Heart right ventricle (tissue), 16 donors: Measurements from ENCODE around the gene SRCAP. TPM values are rescaled to one million over a fixed set of nuclear protein-coding genes. Genes with fewer than 3 reads are reported as not detected.

Experiments used
- ATAC-seq, 8 donors: fragments of 200-7000 bp; cut with Tn5 transposase; one replicate each; pipeline ENCODE4 v1.9.1; 2020; ENCODE audit warnings: mild to moderate bottlenecking in 8 of 8, moderate library complexity in 8 of 8, moderate number of reproducible peaks in 1 of 8
- DNase-seq, 2 donors: peaks; one replicate each; pipeline ENCODE4 v3.0.0-alpha.2; 2020
- H3K27ac ChIP-seq, 10 donors: fragments of 200-600 bp; sonication (generic) in 2 of 10; one replicate each; pipeline versions ENCODE4 v1.5.0 to v1.8.0; 2020 to 2022; ENCODE audit warnings: mild to moderate bottlenecking in 3 of 10
- H3K27me3 ChIP-seq, 7 donors: fragments of 200-600 bp; one replicate each; pipeline ENCODE4 v1.8.0; 2021 to 2022; ENCODE audit warnings: mild to moderate bottlenecking in 2 of 7
- H3K36me3 ChIP-seq, 9 donors: fragments of 200-600 bp; sonication (generic) in 1 of 9; one replicate each; pipeline versions ENCODE4 v1.5.0 to v1.8.0; 2020 to 2022; ENCODE audit warnings: mild to moderate bottlenecking in 2 of 9
- H3K4me1 ChIP-seq, 9 donors: fragments of 200-600 bp; sonication (generic) in 1 of 9; one replicate each; pipeline versions ENCODE4 v1.5.0 to v1.8.0; 2020 to 2022; ENCODE audit warnings: mild to moderate bottlenecking in 4 of 9
- H3K4me3 ChIP-seq, 10 donors: fragments of 200-600 bp; sonication (generic) in 2 of 10; one replicate each; pipeline versions ENCODE4 v1.5.0 to v1.8.0; 2020 to 2022; ENCODE audit warnings: mild to moderate bottlenecking in 7 of 10, moderate library complexity in 2 of 10
- H3K9me3 ChIP-seq, 11 donors: fragments of 200-600 bp in 10 of 11; sonication (generic) in 2 of 11; one replicate each; pipeline versions ENCODE4 v1.5.0 to v1.8.0; 2013 to 2022; ENCODE audit warnings: mild to moderate bottlenecking in 2 of 11, control low read depth in 1 of 11, moderate library complexity in 1 of 11
- CTCF ChIP-seq, 9 donors: fragments of 200-600 bp; sonication (generic) in 2 of 9; IDR thresholded peaks; one replicate each; pipeline versions ENCODE4 v1.5.0 to v1.8.0; 2021 to 2022; ENCODE audit warnings: antibody characterized with exemption in 9 of 9, mild to moderate bottlenecking in 5 of 9, moderate library complexity in 1 of 9
- WGBS, 2 donors: extraction: QIAGEN DNeasy Blood & Tissue Kit; methylation state at CpG; one replicate each; pipeline ENCODE4 v1.1.7; 2013; ENCODE audit warnings: inconsistent platforms in 1 of 2; 5-methylcytosine and 5-hydroxymethylcytosine counted together
- intact Hi-C, 10 donors: fragments of 100-400 bp; cut with DNase I; formaldehyde crosslinking; loops; one replicate each; pipeline versions ENCODE4 v1.11.1 to v1.14.2; 2022
- polyA plus RNA-seq, 2 donors: library from polyadenylated mRNA; stranded (reverse); fragments of 200-250 nt; gene quantifications; one replicate each; pipeline ENCODE4 v1.2.3, GENCODE V29; 2013
- total RNA-seq, 10 donors: library from RNA; stranded (reverse); fragmentation: NEBNext Ultra II Directional in 3 of 10; extraction: Animal tissue kit (Norgen Biotek cat#: 25700) in 3 of 10; gene quantifications; one replicate each; pipeline versions ENCODE4 v1.2.1 to v1.2.4, GENCODE V29; 2021 to 2023
- donor health status: Arrhythmogenic right ventricular cardiomyopathy.
- donor health status: ischemic (EF 13 %, LVEDD 7.1; RV severe dilation, severe dysfunction).
- donor health status: healthy with polysubstance abuse.
- donor health status: DM: no; HTN: yes; CAD: no.
- donor health status: DM: no; HTN: no; CAD: no.
- donor health status: ischemic (EF 25% LVEDD 6.9; RV normal size, moderate dysfunction).
- donor health status: ischemic (EF 25% LVEDD 5.7; RV mildly dilated, moderate dysfunction).
- donor health status: healthy.
- donor health status: DM: yes; HTN: yes; CAD: no.
- donor health status: Ischemic cardiomyopathy.
- donor health status: ischemic (EF 35%, LVEDD 5.7; RV mildly dilated, moderate dysfunction).
- donor health status: nonischemic (EF 11% LVEDD 7.7; RV severe dilation, severe dysfunction).
- donor health status: DM: yes; HTN: yes; CAD: no.
- donor health status: PGD.
- donor health status: ischemic (EF 29% LVEDD 5.4; RV normal size, mild dysfunction).
- donor health status: nonischemic (EF 23%, LVEDD 6.1; RV moderate dilation, normal function).

The SRCAP gene
- total and polyA plus RNA-seq, 12 donors = 2.6 to 60.6 (median 45.4) TPM

- peaks cover 0 to 36% (median 6%) of the 10 kb centered on the region in 9 donors for H3K4me1 ChIP-seq
- H3K27ac ChIP-seq = peak overlapping the region in 2 of 10 donors; percentile 5 to 25
- H3K27me3 ChIP-seq = no peaks in the 10 kb centered on the region
- WGBS, 2 donors = 95 to 97% methylated on average over 6 of the region's 6 CpGs
- TF ChIP-seq CTCF (IDR thresholded peaks at IDR 0.05) = no peak
- H3K4me3 ChIP-seq = no peak overlapping the region
- intact Hi-C loops = no loop called here
- DNase-seq = no peak
- ATAC-seq = no peak
- peaks cover 6 to 100% (median 54%) of the 10 kb centered on the region in 9 donors for H3K36me3 ChIP-seq
- no peaks in the 10 kb centered on the region for H3K9me3 ChIP-seq
Measured at GRCh38 chr16:30728321-30728720, 29.4 kb downstream of the SRCAP start.

GRCh38 chr16:30728899-30729672 is 30.1 kb downstream of the SRCAP start:
- no peaks in the 10 kb centered on the region for H3K9me3 ChIP-seq
- WGBS, 2 donors = 80% methylated on average over 17 of the region's 17 CpGs
- ATAC-seq (peak in 4 of 8 donors; percentile 22 to 51 (median 50)), DNase-seq (no peak)
- no peak overlapping the region for H3K4me3 ChIP-seq
- no peaks in the 10 kb centered on the region for H3K27me3 ChIP-seq
- H3K4me1 ChIP-seq = peaks cover 0 to 35% (median 6%) of the 10 kb centered on the region in 9 donors
- H3K27ac ChIP-seq = peak overlapping the region in 2 of 10 donors; percentile 25
- TF ChIP-seq CTCF (IDR thresholded peaks at IDR 0.05) = no peak
- intact Hi-C loops = no loop called here
- peaks cover 4 to 100% (median 54%) of the 10 kb centered on the region in 9 donors for H3K36me3 ChIP-seq

- Histone ChIP-seq H3K9me3 (no peaks in the 10 kb centered on the region), H3K27me3 (no peaks in the 10 kb centered on the region), H3K27ac (no peak overlapping the region), H3K4me1 (peaks cover 0 to 16% (median 6%) of the 10 kb centered on the region in 9 donors), H3K4me3 (no peak overlapping the region), H3K36me3 (peaks cover 0 to 100% (median 68%) of the 10 kb centered on the region in 9 donors)
- ATAC-seq = no peak
- no peak for TF ChIP-seq CTCF (IDR thresholded peaks at IDR 0.05)
- no peak for DNase-seq
- intact Hi-C loops = no loop called here
- 95 to 98% methylated on average over 3 of the region's 3 CpGs for WGBS, 2 donors
Measured at GRCh38 chr16:30731411-30731810, 32.4 kb downstream of the SRCAP start.

GRCh38 chr16:30736995-30737793 is 38.2 kb downstream of the SRCAP start:
- H3K9me3 ChIP-seq = no peaks in the 10 kb centered on the region
- ATAC-seq = no peak
- WGBS, 2 donors = 93% methylated on average over 17 of the region's 17 CpGs
- peaks cover 11 to 88% (median 68%) of the 10 kb centered on the region in 9 donors for H3K36me3 ChIP-seq
- DNase-seq = no peak
- H3K4me1 ChIP-seq = peaks cover 10 to 29% (median 21%) of the 10 kb centered on the region in 9 donors
- no peak overlapping the region for H3K4me3 ChIP-seq
- no peak overlapping the region for H3K27ac ChIP-seq
- intact Hi-C loops = no loop called here
- no peak for TF ChIP-seq CTCF (IDR thresholded peaks at IDR 0.05)
- no peaks in the 10 kb centered on the region for H3K27me3 ChIP-seq
